ENCODE measurements around the gene TPST2.
A peak's percentile ranks its signal among the peaks of the same experiment; 100 is the strongest.

TPST2 gene

GRCh38 chr22:26612652-26613051, 22.7 kb upstream of the TPST2 start:
- DNase-seq (ENCODE audit: low read depth, low spot score) = no peak
- H3K27ac ChIP-seq = no peak overlapping the region

GRCh38 chr22:26610996-26611395, 21.1 kb upstream of the TPST2 start:
- DNase-seq (ENCODE audit: low read depth, low spot score) = no peak
- no peak overlapping the region for H3K27ac ChIP-seq

- DNase-seq (ENCODE audit: low read depth, low spot score) = no peak
- no peak overlapping the region for H3K27ac ChIP-seq
Measured at GRCh38 chr22:26610072-26610958, 20.4 kb upstream of the TPST2 start.

GRCh38 chr22:26609287-26609686, 19.4 kb upstream of the TPST2 start:
- no peak overlapping the region for H3K27ac ChIP-seq

GRCh38 chr22:26608129-26608528, 18.2 kb upstream of the TPST2 start:
- H3K27ac ChIP-seq = no peak overlapping the region
- DNase-seq (ENCODE audit: low read depth, low spot score) = no peak

More at GRCh38 chr22:26609287-26609686, 19.4 kb upstream of the TPST2 start:
- no peak for DNase-seq (ENCODE audit: low read depth, low spot score)

GRCh38 chr22:26606611-26607010, 16.7 kb upstream of the TPST2 start:
- no peak overlapping the region for H3K27ac ChIP-seq
- DNase-seq (ENCODE audit: low read depth, low spot score) = no peak

- no peak for DNase-seq (ENCODE audit: low read depth, low spot score)
- H3K27ac ChIP-seq = no peak overlapping the region
Measured at GRCh38 chr22:26604368-26604767, 14.4 kb upstream of the TPST2 start.

GRCh38 chr22:26602127-26602526, 12.2 kb upstream of the TPST2 start:
- DNase-seq (ENCODE audit: low read depth, low spot score) = no peak
- no peak overlapping the region for H3K27ac ChIP-seq

- no peak overlapping the region for H3K27ac ChIP-seq
- DNase-seq (ENCODE audit: low read depth, low spot score) = no peak
Measured at GRCh38 chr22:26601726-26602125, 11.8 kb upstream of the TPST2 start.

- H3K27ac ChIP-seq = no peak overlapping the region
- DNase-seq (ENCODE audit: low read depth, low spot score) = no peak
Measured at GRCh38 chr22:26599505-26599904, 9.6 kb upstream of the TPST2 start.

GRCh38 chr22:26597480-26597879, 7.5 kb upstream of the TPST2 start:
- H3K27ac ChIP-seq = no peak overlapping the region
- DNase-seq (ENCODE audit: low read depth, low spot score) = no peak

GRCh38 chr22:26597026-26597425, 7.1 kb upstream of the TPST2 start:
- H3K27ac ChIP-seq = no peak overlapping the region
- DNase-seq (ENCODE audit: low read depth, low spot score) = no peak

- no peak overlapping the region for H3K27ac ChIP-seq
- DNase-seq (ENCODE audit: low read depth, low spot score) = no peak
Measured at GRCh38 chr22:26593763-26594162, 3.8 kb upstream of the TPST2 start.

GRCh38 chr22:26592421-26592891, 2.5 kb upstream of the TPST2 start:
- peak; percentile 20 for DNase-seq (ENCODE audit: low read depth, low spot score)

GRCh38 chr22:26589367-26589844, 526 bp downstream of the TPST2 start:
- no peak for DNase-seq (ENCODE audit: low read depth, low spot score)

More at GRCh38 chr22:26592421-26592891, 2.5 kb upstream of the TPST2 start:
- no peak overlapping the region for H3K27ac ChIP-seq

GRCh38 chr22:26588729-26589366, 1.1 kb downstream of the TPST2 start:
- DNase-seq (ENCODE audit: low read depth, low spot score) = no peak
- no peak overlapping the region for H3K27ac ChIP-seq

More at GRCh38 chr22:26589367-26589844, 526 bp downstream of the TPST2 start:
- H3K27ac ChIP-seq = peak overlapping the region; percentile 23

- H3K27ac ChIP-seq = no peak overlapping the region
- DNase-seq (ENCODE audit: low read depth, low spot score) = no peak
Measured at GRCh38 chr22:26587991-26588613, 1.8 kb downstream of the TPST2 start.

GRCh38 chr22:26586556-26587325, 3.2 kb downstream of the TPST2 start:
- no peak overlapping the region for H3K27ac ChIP-seq
- DNase-seq (ENCODE audit: low read depth, low spot score) = no peak

- no peak for DNase-seq (ENCODE audit: low read depth, low spot score)
- H3K27ac ChIP-seq = no peak overlapping the region
Measured at GRCh38 chr22:26585104-26585790, 4.7 kb downstream of the TPST2 start.

Measured in epithelial cell of prostate (primary cell).